Activated CD8-positive, alpha-beta T cell treated with anti-CD3 and anti-CD28 coated beads for 36 hours (primary cell): ENCODE results near the gene ANKRD13D. TPM values are rescaled to one million over a fixed set of nuclear protein-coding genes. Genes with fewer than 3 reads are reported as not detected.

Experiments
- ATAC-seq: fragments of 200-7000 bp; cut with Tn5 transposase; one replicate; pipeline ENCODE4 v1.10.0; 2021; ENCODE audit warnings: mild to moderate bottlenecking, moderate library complexity
- CTCF ChIA-PET: fragments of 350-600 bp; sonication (Branson Sonifier 250); formaldehyde crosslinking; loops from one replicate; lab custom pipeline; 2021; ENCODE audit warnings: antibody characterized with exemption; lab: Charles Lee
- POLR2A ChIA-PET: fragments of 350-600 bp; sonication (Branson Sonifier 250); formaldehyde crosslinking; loops from one replicate; lab custom pipeline; 2021; ENCODE audit warnings: antibody characterized with exemption; lab: Charles Lee
- DNase-seq: peaks from one replicate; pipeline ENCODE4 v3.0.0-alpha.2; 2020
- H3K27ac Mint-ChIP-seq: one replicate; pipeline ENCODE4 v1.8.0; 2021; ENCODE audit warnings: mild to moderate bottlenecking, mixed read lengths
- H3K27me3 Mint-ChIP-seq: one replicate; pipeline ENCODE4 v1.8.0; 2021; ENCODE audit warnings: mixed read lengths
- H3K36me3 Mint-ChIP-seq: one replicate; pipeline ENCODE4 v1.8.0; 2021; ENCODE audit warnings: low read depth, mixed read lengths
- H3K4me1 Mint-ChIP-seq: one replicate; pipeline ENCODE4 v1.8.0; 2021; ENCODE audit warnings: low read depth, mixed read lengths
- H3K4me3 Mint-ChIP-seq: one replicate; pipeline ENCODE4 v1.8.0; 2021; ENCODE audit warnings: mild to moderate bottlenecking, moderate library complexity, mixed read lengths
- H3K9me3 Mint-ChIP-seq: one replicate; pipeline ENCODE4 v1.8.0; 2021; ENCODE audit warnings: mixed read lengths
- intact Hi-C: fragments of 100-400 bp; cut with micrococcal nuclease; formaldehyde crosslinking; loops from one replicate; pipeline ENCODE4 v1.10.0; 2022
- total RNA-seq, 2 experiments: library from RNA; stranded (reverse); gene quantifications; one replicate each; pipeline ENCODE4 v1.2.3, GENCODE V29; 2021
- TF ChIP-seq, protein P1 (sequence below): fragments of 200-600 bp; IDR thresholded peaks from one replicate; pipeline ENCODE4 v1.8.0; 2022; ENCODE audit warnings: antibody characterized with exemption, mild to moderate bottlenecking

ANKRD13D gene
- total RNA-seq, 2 experiments from 2014 or later = 75.4 to 78.7 TPM

DNA sequence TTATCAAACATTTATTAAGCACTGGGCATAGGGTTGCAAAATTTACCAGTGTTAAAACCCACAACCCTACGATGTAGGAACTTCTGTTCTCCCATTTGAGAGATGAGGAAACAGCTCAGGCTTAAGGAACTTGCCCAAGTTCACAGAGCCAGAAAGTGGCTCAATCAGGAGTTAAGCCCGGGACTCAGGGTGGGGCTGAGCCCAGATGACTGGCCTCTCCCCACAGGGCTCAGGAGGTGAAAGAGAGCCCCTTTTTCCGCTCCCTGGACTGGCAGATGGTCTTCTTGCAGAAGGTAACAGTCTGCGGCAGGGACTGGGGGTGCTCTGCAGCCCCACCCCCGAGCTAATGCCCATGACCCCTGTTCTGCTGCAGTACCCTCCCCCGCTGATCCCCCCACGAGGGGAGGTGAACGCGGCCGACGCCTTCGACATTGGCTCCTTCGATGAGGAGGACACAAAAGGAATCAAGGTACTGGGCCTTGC, 5.6 kb upstream of the ANKRD13D start:
- Mint-ChIP-seq H3K4me1 (peaks cover 37% of the 10 kb centered on the region), H3K36me3 (peaks cover 56% of the 10 kb centered on the region)

DNA sequence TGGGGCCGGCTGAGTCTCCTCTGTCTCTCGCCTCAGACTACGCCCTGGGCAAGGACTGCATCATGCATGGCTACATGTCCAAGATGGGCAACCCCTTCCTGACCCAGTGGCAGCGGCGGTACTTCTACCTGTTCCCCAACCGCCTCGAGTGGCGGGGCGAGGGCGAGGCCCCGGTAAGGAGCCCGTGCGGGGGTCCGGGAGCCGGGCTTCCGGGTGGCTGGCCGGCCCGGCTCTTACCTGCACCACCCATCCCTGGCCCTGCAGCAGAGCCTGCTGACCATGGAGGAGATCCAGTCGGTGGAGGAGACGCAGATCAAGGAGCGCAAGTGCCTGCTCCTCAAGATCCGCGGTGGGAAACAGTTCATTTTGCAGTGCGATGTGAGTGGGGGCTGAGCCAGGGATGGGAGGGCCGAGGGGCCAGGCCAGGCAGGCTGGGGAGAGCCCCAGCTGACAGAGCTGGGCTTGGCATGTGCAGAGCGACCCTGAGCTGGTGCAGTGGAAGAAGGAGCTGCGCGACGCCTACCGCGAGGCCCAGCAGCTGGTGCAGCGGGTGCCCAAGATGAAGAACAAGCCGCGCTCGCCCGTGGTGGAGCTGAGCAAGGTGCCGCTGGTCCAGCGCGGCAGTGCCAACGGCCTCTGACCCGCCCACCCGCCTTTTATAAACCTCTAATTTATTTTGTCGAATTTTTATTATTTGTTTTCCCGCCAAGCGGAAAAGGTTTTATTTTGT, 4.1 kb upstream of the ANKRD13D start:
- TF ChIP-seq, protein P1, sequence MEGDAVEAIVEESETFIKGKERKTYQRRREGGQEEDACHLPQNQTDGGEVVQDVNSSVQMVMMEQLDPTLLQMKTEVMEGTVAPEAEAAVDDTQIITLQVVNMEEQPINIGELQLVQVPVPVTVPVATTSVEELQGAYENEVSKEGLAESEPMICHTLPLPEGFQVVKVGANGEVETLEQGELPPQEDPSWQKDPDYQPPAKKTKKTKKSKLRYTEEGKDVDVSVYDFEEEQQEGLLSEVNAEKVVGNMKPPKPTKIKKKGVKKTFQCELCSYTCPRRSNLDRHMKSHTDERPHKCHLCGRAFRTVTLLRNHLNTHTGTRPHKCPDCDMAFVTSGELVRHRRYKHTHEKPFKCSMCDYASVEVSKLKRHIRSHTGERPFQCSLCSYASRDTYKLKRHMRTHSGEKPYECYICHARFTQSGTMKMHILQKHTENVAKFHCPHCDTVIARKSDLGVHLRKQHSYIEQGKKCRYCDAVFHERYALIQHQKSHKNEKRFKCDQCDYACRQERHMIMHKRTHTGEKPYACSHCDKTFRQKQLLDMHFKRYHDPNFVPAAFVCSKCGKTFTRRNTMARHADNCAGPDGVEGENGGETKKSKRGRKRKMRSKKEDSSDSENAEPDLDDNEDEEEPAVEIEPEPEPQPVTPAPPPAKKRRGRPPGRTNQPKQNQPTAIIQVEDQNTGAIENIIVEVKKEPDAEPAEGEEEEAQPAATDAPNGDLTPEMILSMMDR = no peak
- H3K4me1 Mint-ChIP-seq = peaks cover 33% of the 10 kb centered on the region
- ChIA-PET POLR2A (interaction anchor here (0.7 to 9.3 kb wide), 4 partner anchors 8 to 30 kb away, joined by 3 to 89 read pairs (median 4); partner anchors contain the start of gene GRK2), CTCF (no interaction called here)
- no peaks in the 10 kb centered on the region for H3K9me3 Mint-ChIP-seq
- intact Hi-C loops = no loop called here
- H3K27me3 Mint-ChIP-seq = no peaks in the 10 kb centered on the region
- peaks cover 48% of the 10 kb centered on the region for H3K36me3 Mint-ChIP-seq
- no peak for ATAC-seq
- peak overlapping the region; percentile 61 for H3K27ac Mint-ChIP-seq
- no peak overlapping the region for H3K4me3 Mint-ChIP-seq
- no peak for DNase-seq

More for the DNA sequence above, 5.6 kb upstream of the ANKRD13D start:
- intact Hi-C loops = no loop called here
- ChIA-PET POLR2A (interaction anchor here (0.7 to 9.3 kb wide), 8 partner anchors 9 to 153 kb away, joined by 3 to 89 read pairs (median 4); partner anchors contain the start of genes GRK2 and SSH3), CTCF (interaction anchor here (1.2 to 2.6 kb wide), 4 partner anchors 11 to 68 kb away, joined by 3 to 11 read pairs (median 5); no protein-coding TSS in a partner anchor)
- Mint-ChIP-seq H3K27me3 (no peaks in the 10 kb centered on the region), H3K27ac (peak overlapping the region; percentile 61), H3K4me3 (no peak overlapping the region), H3K9me3 (no peaks in the 10 kb centered on the region)
- TF ChIP-seq, protein P1 = no peak
- DNase-seq (no peak), ATAC-seq (no peak)

DNA sequence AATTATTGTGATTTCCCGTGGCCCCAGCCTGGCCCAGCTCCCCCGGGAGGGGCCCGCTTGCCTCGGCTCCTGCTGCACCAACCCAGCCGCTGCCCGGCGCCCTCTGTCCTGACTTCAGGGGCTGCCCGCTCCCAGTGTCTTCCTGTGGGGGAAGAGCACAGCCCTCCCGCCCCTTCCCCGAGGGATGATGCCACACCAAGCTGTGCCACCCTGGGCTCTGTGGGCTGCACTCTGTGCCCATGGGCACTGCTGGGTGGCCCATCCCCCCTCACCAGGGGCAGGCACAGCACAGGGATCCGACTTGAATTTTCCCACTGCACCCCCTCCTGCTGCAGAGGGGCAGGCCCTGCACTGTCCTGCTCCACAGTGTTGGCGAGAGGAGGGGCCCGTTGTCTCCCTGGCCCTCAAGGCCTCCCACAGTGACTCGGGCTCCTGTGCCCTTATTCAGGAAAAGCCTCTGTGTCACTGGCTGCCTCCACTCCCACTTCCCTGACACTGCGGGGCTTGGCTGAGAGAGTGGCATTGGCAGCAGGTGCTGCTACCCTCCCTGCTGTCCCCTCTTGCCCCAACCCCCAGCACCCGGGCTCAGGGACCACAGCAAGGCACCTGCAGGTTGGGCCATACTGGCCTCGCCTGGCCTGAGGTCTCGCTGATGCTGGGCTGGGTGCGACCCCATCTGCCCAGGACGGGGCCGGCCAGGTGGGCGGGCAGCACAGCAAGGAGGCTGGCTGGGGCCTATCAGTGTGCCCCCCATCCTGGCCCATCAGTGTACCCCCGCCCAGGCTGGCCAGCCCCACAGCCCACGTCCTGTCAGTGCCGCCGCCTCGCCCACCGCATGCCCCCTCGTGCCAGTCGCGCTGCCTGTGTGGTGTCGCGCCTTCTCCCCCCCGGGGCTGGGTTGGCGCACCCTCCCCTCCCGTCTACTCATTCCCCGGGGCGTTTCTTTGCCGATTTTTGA, 3.3 kb upstream of the ANKRD13D start:
- H3K27ac Mint-ChIP-seq = peak overlapping the region; percentile 99
- H3K4me1 Mint-ChIP-seq = peaks cover 40% of the 10 kb centered on the region
- peak; percentile 46 for DNase-seq
- H3K27me3 Mint-ChIP-seq = no peaks in the 10 kb centered on the region
- POLR2A ChIA-PET = interaction anchor here (0.7 to 9.2 kb wide), 6 partner anchors 9 to 29 kb away, joined by 3 to 308 read pairs (median 6); partner anchors contain the start of genes GRK2 and SSH3
- ATAC-seq = no peak
- CTCF ChIA-PET = interaction anchor here (3.1 to 4.1 kb wide), 2 partner anchors 10 to 16 kb away, joined by 21 to 55 read pairs; no protein-coding TSS in a partner anchor
- TF ChIP-seq, protein P1 = no peak
- H3K9me3 Mint-ChIP-seq = no peaks in the 10 kb centered on the region
- H3K36me3 Mint-ChIP-seq = peaks cover 46% of the 10 kb centered on the region
- H3K4me3 Mint-ChIP-seq = peak overlapping the region; percentile 72
- intact Hi-C loops = no loop called here

DNA sequence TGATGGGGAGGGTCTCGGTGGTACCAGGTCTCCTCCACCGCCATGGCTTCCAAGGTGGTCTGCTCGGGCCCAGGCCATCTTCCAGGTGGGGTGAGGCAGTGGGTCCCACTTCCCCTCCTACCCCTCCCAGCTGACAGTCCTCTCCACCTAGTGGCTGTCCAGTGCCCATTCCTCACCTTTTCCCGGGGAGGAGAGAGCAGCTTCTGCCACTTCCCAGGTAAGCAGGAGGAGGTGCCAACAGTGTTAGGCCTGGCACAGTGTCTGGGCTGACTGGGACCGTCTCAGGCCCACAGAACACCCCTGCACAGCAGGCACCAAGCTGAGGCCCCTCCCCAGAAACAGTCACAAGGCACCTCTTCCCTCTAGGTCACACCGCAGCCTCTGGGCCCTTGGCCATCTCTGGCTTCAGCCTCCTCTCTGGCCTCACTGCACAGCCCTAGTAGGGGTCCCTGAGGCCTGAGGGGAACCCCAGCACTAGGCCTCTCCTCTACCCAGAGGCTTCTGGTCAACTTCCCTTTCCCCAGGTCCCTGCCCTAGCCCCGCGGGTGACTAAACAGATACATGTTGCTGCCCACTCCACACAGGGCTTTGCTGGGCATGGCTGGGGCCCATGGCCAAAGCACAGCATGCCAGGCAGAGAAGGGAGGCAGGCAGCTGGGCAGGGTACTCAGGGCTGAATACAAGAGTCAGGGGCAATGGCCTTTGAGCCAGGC, 2.3 kb upstream of the ANKRD13D start:
- TF ChIP-seq, protein P1 = no peak
- peak overlapping the region; percentile 72 for H3K4me3 Mint-ChIP-seq
- ChIA-PET CTCF (interaction anchor here (3.1 to 4.1 kb wide), 2 partner anchors 11 to 17 kb away, joined by 21 to 55 read pairs; no protein-coding TSS in a partner anchor), POLR2A (interaction anchor here (0.9 to 9.2 kb wide), 8 partner anchors 10 to 127 kb away, joined by 3 to 308 read pairs (median 13); partner anchors contain the start of genes GRK2 and SSH3)
- peaks cover 49% of the 10 kb centered on the region for H3K4me1 Mint-ChIP-seq
- DNase-seq (no peak), ATAC-seq (no peak)
- intact Hi-C loops = no loop called here
- no peaks in the 10 kb centered on the region for H3K27me3 Mint-ChIP-seq
- H3K36me3 Mint-ChIP-seq = peaks cover 51% of the 10 kb centered on the region
- H3K9me3 Mint-ChIP-seq = no peaks in the 10 kb centered on the region
- peak overlapping the region; percentile 99 for H3K27ac Mint-ChIP-seq
